Stimulated activated naive CD4-positive, alpha-beta T cell (primary cell): Measurements from ENCODE around the gene SAA2.
"Not testable (repeated sequence)": the region's sequence is repeated elsewhere in the genome, so short reads cannot be mapped to it uniquely, and the experiment has no call there.

Experiments used
- DNase-seq, 6 experiments: peaks; one replicate each; lab custom pipeline; 2025; lab: John Stamatoyannopoulos, UW

SAA2 gene

DNA sequence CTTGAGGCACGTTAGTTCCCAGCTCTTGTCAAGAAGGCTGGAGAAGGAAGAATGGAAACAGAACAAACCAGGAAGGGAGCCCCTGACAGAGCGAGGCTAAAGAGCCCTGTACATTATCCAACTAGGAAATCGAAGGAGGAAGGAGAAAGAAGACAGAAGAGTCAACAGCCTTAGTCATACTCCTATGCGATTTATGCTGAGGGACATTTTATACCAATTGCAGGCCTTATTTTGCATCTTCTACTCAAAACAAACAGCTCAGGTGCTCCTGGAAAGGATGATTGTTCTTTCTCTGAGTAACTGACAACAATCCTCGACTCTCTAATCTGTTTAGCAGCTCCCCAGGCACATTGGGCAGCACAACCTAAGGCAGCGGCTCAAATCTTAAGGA lies 1.3 kb downstream of the SAA2 start:
- DNase-seq: not testable (repeated sequence)

GRCh38 chr11:18246379-18247190 lies 1.9 kb downstream of the SAA2 start:
- DNase-seq: not testable (repeated sequence)

DNA sequence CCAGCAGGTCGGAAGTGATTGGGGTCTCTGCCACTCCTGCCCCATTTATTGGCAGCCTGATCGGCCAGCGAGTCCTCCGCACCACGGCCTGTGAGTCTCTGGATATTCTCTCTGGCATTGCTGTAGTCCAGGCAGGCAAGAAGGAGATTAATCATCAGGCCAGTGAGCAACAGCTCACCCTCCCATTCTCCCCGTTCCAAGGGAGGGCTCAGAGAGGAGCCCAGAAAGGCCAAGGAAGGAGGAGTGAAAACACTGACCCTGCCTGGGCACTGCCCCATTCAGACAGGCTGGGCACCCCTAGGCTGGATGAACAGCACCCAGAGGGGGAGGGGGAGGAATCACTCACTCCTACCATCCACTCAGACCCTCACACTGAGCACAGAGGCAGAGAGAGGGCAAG lies 3.1 kb downstream of the SAA2 start:
- no peak for DNase-seq

- peak in 4 of 6 experiments; percentile 14 to 56 (median 32) for DNase-seq
Measured at GRCh38 chr11:18243783-18244362, 4.6 kb downstream of the SAA2 start.

DNA sequence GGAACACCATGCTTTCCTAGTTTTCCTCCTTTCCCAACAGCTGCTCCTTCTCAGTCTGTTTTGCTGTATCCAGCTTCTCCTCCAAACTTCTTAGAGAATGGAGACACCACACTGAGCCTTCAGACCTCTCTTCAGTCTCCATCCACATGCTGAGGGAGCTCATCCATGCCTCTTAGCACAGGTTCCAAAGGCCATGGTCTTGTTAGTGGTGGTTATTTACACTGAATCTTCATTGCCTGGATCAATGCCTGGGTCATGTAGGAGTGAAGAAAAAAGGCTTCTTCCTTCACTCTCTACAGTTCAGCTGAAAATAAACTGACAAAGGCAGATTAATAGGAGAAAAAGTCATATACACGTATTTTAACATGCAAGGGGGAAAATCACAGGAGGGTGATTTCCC lies 8.8 kb downstream of the SAA2 start:
- DNase-seq: no peak

DNA sequence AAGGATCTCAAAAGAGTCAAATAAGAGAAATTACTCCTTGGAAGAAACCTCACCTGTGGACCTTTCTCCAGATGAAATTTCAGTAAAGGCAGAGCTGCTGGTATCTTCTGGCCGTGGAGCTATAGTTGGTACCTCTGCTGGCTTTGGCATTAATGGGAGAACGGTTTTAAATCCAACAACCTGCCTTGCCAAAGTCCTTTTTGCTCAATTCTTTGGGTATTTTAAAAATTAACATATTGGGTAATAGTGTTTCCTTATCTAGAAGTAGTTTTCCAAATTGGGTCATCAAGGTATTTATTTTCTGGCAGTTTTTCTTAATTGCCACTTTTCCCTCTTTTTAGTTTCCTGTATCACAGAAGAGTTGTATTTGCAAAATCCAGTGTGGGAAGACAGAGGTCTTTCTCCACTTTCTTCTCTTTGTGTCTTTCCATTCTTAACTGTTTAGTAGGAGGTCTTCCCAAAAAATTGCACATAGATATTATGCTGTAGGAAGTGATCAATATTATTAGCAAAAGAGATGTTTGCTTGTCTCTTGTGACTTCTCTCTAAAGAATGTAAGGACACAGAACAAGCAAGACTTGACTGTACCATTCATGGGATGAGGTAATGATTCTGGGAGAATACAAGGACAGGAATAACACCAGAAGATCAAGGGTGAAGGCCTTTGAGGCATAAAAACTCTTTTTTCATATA lies 11.7 kb downstream of the SAA2 start, which contains the start of gene SAA4:
TSS of gene SAA4 (minus strand) at position 139 of the 693 bp plus-strand sequence. CDS start 876 bp downstream, outside the sequence.
- DNase-seq: no peak

DNA sequence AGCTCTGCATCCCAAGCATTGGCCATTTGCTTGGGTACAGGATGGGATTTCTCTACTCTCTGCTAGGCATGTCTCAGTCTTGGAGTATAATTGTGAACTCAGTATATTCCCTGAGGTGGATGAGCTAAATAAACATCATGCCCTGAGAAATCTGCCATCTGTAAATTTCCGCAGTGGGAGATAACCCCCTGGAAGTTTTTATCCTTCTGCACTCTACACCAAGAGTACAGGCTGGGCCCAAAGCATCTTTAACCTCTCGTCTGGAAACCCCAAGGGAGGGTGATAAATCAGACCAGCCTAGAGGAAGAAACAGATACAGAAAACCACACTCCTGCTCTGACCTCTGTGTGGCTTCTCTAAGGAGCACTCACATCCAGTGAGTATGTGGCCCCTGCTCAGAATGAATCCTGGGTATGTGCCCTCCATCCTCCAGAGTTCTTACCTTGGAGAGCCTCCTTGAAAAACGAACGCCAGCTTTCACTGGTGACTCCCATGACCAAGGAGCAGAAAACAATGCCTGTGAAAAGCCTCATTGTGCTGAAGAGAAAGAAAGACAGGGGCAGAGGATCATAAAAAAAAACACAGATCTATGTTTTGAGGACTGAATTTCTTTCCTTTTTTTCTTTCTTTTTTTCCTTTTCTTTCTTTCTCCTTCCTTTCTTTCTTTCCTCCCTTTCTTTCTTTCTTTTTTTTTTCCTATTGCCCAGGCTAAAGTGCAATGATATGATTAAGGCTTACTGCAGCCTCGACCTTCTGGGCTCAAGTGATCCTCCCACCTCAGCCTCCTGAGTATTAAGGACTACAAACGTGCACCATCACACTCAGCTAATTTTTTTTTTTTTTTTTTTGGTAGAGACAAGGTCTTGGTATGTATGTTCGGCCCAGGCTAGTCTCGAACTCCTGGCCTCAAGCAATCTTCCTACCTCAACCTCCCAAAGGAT lies 12.8 kb downstream of the SAA2 start:
- DNase-seq: no peak

DNA sequence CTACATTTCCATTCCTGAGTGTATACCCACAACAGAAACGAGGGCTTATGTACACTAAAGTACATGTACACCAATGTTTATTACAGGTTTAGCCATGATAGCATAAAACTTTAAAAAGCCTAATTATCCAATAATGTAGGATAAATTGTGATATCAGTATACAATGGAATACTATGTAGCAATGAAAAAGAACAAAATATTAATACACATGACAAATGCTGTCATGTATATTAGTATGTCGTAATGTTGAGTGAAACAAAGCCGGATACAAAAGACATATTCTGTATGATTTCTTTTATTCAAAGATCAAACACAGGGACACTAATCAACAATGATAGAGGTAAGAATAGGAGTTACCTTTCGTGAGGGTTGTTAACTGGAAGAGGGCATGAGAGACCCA lies 14.6 kb downstream of the SAA2 start:
- no peak for DNase-seq

- no peak for DNase-seq
Measured at GRCh38 chr11:18230859-18231258, 17.6 kb downstream of the SAA2 start.

- DNase-seq: no peak
Measured at GRCh38 chr11:18229501-18229900, 19.0 kb downstream of the SAA2 start.

GRCh38 chr11:18225913-18226312 lies 22.6 kb downstream of the SAA2 start:
- DNase-seq: no peak

- DNase-seq: no peak
Measured at GRCh38 chr11:18223591-18224387, 24.7 kb downstream of the SAA2 start.

DNA sequence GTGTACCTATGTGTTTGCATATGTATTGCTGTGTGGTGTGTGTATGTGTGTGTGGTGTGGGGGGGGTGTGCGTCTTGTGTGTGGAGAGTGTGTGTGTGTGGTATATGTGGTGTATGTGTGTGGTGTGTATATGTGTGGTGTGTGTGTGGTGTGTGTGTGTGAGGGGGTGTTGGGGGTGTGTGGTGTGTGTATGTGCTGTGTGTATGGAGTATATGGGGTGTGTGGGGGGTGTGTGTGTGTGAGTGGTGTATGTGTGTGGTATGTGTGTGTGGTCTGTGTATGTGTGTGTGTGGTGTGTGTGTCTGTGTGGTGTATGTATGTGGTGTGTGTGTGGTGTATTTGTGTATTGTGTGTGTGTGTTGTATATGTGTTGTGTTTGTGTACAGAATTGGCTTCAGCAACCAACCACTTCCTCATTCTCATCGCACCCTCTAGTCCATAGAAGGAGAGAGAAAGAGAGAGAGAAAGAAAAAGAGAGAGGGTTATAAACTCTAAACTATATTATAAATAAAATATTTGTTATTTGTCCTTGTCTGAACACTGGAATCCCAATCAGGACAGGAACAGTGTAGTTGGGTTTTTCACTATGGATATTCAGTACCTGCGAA lies 25.6 kb downstream of the SAA2 start:
- DNase-seq: no peak

- no peak for DNase-seq
Measured at GRCh38 chr11:18221274-18221876, 27.1 kb downstream of the SAA2 start.

DNA sequence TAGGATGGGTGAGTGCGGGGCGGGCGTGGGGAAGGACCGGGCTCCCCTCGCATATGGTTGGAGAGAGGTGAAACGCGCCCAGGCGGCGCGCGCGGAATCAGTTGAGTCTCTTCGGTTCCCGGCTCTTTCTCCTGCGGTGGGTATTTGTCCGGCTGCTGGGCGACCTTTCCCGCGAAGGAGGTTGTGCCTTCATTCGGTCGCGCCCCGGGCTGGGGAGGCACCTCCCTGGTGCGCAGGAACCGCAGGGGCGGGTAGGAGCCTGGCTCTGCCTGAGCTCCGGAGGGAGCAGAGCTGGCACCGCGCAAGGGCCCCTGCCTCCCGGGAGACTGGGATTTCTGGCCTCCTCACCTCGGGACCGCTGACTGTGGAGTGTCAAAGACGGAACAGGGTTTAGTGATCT lies 39.4 kb downstream of the SAA2 start:
- no peak for DNase-seq

DNA sequence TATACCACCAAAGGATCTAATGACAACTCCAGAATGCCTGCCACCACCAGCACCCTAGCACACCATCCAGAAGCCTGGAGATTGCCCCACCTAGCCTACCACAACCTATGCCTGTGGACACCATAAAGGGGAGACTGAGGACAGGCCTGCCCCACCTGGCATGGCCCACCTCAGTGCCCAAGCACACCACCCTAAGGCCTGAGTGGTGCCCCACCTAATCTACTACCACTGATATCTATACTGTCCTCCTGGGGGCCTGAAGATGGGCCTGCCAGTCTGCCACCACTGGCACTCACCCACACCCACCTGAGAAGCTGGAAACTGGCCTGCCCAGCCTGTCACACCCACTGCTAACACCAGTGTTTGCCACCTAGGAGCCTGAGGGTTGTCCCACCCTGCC lies 43.7 kb downstream of the SAA2 start:
- DNase-seq: no peak

GRCh38 chr11:18204220-18204619 lies 44.2 kb downstream of the SAA2 start:
- no peak for DNase-seq

DNA sequence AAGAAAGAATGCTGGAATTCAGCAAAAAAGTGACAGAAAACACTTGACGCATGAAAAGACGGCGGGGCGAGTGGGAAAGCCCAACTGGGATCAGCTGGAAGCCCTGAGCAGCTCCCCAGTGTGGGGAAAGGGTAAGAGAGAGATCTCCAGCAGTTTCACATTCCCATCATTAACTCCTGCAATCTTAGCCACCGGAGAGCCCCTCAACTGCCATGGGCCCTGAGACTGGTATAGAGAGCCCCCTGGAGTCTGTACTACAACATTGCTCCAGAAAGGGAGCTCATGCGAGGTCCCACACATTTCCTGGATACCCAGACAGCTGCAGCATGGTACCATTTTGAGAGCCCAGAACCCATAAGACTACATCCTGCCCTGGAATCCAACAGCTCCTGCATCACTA lies 44.7 kb downstream of the SAA2 start:
- DNase-seq: no peak

DNA sequence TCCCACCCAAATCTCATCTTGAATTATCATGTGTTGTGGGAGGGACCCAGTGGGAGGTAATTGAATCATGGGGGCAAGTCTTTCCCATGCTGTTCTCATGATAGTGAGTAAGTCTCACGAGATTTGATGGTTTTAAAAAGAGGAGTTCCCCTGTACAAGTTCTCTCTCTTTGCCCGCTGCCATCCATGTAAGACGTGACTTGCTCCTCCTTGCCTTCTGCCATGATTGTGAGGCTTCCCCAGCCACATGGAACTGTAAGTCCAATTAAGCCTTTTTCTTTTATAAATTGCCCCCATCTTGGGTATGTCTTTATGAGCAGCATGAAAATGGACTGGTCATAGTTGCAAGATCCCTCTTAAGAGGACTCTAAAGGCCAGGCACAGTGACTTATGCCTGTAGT lies 50.7 kb downstream of the SAA2 start:
- DNase-seq: not testable (repeated sequence)

- DNase-seq: no peak
Measured at GRCh38 chr11:18196532-18196931, 51.9 kb downstream of the SAA2 start.
